ENCODE measurements around the gene RNF187. TPM values are rescaled to one million over a fixed set of nuclear protein-coding genes. Genes with fewer than 3 reads are reported as not detected.

RNF187 gene
- total RNA-seq, 2 experiments from 2014 or later: 121 to 127 TPM

DNA sequence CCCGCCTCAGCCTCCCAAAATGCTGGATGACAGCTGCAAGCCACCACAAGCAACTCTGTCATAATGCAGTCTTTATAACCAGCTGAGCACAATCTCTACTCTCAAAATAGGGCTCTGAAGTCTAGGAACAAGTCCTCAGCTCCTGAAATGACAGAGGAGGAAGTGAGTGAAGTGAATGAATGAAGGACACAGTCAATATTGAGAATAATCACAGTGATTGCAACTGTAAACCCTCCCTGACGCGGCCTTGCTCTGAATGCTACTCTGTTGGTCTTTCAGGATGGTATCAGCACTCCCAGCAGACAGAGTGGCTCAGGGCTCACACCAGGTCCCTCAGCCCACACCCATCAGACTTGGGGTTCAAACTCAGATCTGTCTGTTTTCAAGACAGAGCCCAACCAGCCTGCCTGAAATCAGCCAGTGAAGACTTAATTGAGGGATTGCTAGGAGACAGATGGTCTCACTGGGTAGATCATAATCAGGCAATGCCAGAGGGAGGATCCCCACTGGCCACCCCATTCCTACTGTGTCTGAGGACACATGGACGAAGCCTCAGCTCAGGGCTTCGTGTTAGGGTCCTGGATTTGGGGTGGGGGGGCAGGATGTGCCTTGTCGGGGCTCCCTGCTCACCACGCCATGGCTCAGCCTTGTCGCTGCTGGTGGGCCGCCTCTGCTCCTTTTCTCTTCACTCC is 20.9 kb downstream of the RNF187 start:
- Mint-ChIP-seq H3K27me3 (peaks cover 30% of the 10 kb centered on the region), H3K27ac (no peak overlapping the region), H3K4me3 (no peak overlapping the region), H3K36me3 (ENCODE audit: low read depth) (no peaks in the 10 kb centered on the region), H3K4me1 (peaks cover 20% of the 10 kb centered on the region), H3K9me3 (no peaks in the 10 kb centered on the region)
- DNase-seq: no peak
- ChIA-PET POLR2A (interaction anchor here (1.1 kb wide), 1 partner anchor 51 kb away, joined by 4 read pairs; no protein-coding TSS in a partner anchor), CTCF (no interaction called here)

DNA sequence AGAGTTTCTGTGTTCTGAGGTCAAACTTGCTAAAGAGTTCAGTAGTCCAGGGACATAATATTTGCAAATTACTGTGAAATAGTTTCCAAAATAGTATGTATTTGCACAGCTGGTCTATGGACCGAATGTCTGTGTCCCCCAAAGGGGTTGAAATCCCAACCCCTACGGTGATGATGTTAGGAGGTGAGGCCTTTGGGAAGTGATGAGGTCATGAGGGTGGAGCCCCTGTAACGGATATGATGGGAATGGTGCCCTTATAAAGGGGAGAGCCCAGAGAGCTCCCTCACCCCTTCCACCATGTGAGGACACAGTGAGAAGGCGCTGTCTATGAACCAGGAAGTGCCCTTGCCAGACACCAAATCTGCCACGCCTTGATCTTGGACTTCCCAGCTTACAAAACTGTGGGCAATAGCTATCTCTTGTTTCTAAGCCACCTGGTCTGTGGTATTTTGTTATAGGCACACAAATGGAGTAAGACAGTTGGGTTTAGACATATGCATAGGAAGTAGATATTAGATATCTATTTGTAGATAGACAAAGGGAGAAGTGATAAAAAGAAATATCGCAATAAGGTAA is 21.7 kb downstream of the RNF187 start:
- H3K4me1 Mint-ChIP-seq: peaks cover 27% of the 10 kb centered on the region
- no peak for DNase-seq
- H3K27me3 Mint-ChIP-seq: peaks cover 30% of the 10 kb centered on the region
- no peak overlapping the region for H3K27ac Mint-ChIP-seq
- no peaks in the 10 kb centered on the region for H3K9me3 Mint-ChIP-seq
- no peak overlapping the region for H3K4me3 Mint-ChIP-seq
- CTCF ChIA-PET: interaction anchor here (1.3 kb wide), 1 partner anchor 8 kb away, joined by 3 read pairs; no protein-coding TSS in a partner anchor
- no peaks in the 10 kb centered on the region for H3K36me3 Mint-ChIP-seq (ENCODE audit: low read depth)
- POLR2A ChIA-PET: interaction anchor here (1.1 kb wide), 1 partner anchor 52 kb away, joined by 4 read pairs; no protein-coding TSS in a partner anchor

DNA sequence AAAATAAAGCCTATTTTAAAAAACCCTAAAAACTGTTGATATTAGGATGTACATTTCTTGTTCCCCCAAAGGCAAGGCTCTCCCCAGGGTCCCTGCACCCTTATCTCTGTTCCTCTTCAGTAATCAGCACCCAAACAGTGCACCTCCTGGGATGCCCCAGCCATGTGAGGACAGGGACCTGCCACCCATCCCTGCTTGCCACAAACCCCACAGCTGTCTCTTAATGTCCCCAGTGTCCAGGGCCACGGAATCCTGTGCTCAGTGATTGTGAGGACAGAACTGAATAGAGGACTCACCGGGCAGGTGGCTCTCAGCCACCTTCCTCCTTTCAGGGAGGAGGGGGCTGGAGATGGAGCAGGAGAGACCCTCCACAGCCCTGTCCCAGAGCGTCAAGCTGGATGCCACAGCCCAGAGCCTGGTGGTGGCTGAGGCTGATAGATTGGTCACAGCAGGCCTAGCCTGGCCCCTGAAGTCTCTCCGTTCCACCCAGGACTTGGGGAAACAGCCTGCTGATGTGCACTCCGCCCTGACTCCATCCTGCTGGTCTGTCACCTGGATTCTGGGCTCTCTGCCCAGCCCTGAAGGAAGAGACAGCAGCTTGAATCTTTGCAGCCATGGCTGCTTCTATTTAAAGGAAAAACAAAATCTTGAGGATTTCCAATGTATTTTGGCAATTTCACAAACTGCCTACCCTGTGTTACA is 23.1 kb downstream of the RNF187 start:
- H3K27me3 Mint-ChIP-seq: peaks cover 33% of the 10 kb centered on the region
- H3K4me3 Mint-ChIP-seq: no peak overlapping the region
- H3K27ac Mint-ChIP-seq: no peak overlapping the region
- no peaks in the 10 kb centered on the region for H3K36me3 Mint-ChIP-seq (ENCODE audit: low read depth)
- no peaks in the 10 kb centered on the region for H3K9me3 Mint-ChIP-seq
- ChIA-PET CTCF (no interaction called here), POLR2A (no interaction called here)
- no peak for DNase-seq
- peaks cover 28% of the 10 kb centered on the region for H3K4me1 Mint-ChIP-seq

DNA sequence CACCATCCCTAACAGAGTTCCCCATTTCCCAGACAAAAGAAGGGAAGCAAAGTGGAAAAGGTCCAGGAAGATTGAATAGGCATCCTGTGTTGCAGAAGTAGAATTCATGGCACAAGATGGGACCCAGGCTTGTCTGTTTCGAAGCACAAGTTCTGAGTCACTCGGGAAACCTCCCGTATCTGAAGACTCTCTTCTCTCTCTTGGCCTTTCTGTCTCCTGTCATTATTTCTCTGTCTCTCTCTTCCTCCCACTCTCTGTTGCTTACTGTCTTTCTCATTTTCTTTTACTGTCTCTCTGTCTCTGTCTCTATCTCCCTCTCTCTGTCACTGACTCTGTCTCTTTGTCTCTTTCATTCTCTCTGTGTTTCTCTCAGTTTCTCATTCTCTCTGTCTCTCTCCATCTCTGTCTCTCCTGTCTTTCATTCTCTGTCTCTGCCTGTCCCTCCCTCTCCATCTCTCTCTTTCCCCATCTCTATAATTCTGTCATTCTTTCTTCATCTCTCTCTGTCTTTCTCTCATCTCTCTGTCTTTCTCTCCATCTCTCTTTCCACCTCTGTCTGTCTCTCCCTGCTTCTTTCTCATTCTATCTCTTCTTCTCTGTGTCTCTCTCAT is 23.7 kb downstream of the RNF187 start:
- Mint-ChIP-seq H3K27ac (no peak overlapping the region), H3K27me3 (peaks cover 40% of the 10 kb centered on the region), H3K4me1 (peaks cover 28% of the 10 kb centered on the region), H3K9me3 (no peaks in the 10 kb centered on the region), H3K36me3 (ENCODE audit: low read depth) (no peaks in the 10 kb centered on the region), H3K4me3 (no peak overlapping the region)
- ChIA-PET CTCF (no interaction called here), POLR2A (no interaction called here)
- no peak for DNase-seq

DNA sequence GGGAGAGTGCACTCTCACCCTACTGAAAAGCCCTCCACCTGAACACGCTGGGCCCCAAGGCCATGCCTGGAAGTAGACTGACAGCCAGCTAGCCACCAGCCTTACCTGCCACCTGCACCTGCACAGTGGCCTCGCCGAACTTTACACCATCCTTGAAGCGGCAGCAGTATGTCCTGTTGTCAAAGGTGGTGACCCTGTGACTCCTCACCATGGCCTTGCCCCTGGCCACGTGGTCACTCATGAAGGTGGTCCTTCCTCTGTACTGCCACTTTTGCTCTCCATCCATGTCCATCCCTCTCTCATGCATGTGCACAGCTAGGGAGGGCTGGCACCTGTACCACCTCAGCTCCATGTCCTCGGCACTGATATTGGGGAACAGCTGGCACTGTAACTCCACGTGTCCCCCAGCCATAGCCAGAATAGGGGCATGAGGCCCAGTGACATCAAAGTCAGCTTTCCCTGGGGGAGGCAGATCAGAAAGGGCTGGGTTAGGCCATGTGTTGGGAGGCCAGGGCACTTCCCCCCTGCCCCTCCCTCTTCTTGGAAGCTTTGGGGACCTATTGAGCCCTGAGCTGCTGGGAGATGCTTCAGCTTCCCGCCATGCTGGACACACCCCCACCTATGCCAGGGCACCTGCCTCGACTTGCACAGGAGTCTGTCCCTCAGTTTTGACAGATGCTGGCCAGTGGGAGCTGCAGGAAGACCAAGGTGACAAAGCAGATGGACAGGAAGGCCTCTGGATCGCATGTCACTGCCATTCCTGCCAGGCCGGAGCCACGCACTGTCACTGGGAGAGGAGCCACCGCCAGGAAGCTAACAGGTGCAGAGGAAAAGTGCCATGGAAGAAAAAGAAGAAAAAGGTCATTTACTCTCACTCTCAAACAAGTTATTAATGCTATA is 24.6 kb downstream of the RNF187 start:
- DNase-seq: no peak
- ChIA-PET CTCF (no interaction called here), POLR2A (interaction anchor here (1.7 to 2.0 kb wide), 2 partner anchors 11 to 53 kb away, joined by 5 to 6 read pairs; a partner anchor contains a TSS)
- peaks cover 28% of the 10 kb centered on the region for H3K4me1 Mint-ChIP-seq
- no peak overlapping the region for H3K4me3 Mint-ChIP-seq
- peaks cover 42% of the 10 kb centered on the region for H3K27me3 Mint-ChIP-seq
- H3K9me3 Mint-ChIP-seq: no peaks in the 10 kb centered on the region
- H3K36me3 Mint-ChIP-seq (ENCODE audit: low read depth): no peaks in the 10 kb centered on the region
- H3K27ac Mint-ChIP-seq: no peak overlapping the region

DNA sequence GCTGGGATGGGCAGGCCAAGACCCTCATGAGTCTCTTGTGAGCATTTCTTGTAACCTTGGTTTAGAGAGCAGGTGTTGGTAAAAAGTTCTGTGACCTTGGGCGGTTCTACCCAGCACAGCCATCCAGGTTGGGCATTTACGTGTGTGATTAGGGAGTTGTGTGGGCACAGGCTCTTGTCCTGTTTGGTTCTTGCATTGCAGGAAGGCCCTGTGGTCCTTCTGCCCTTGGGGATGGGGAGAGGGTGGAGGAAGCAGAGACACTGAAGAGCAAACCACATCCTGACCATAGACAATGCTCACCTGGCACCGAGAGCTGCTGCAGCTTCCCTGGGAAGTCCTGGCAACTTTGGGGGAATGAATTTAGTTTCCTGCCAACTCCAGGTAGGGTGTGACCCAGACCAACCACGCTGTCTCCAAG is 25.6 kb downstream of the RNF187 start:
- Mint-ChIP-seq H3K4me1 (peaks cover 28% of the 10 kb centered on the region), H3K9me3 (no peaks in the 10 kb centered on the region), H3K27ac (no peak overlapping the region), H3K27me3 (peaks cover 48% of the 10 kb centered on the region), H3K4me3 (no peak overlapping the region), H3K36me3 (ENCODE audit: low read depth) (no peaks in the 10 kb centered on the region)
- DNase-seq: no peak
- POLR2A ChIA-PET: interaction anchor here (1.1 to 2.0 kb wide), 3 partner anchors 12 to 54 kb away, joined by 3 to 6 read pairs (median 5); a partner anchor contains a TSS
- CTCF ChIA-PET: interaction anchor here (1.6 to 1.7 kb wide), 2 partner anchors 41 to 49 kb away, joined by 5 to 6 read pairs; no protein-coding TSS in a partner anchor

DNA sequence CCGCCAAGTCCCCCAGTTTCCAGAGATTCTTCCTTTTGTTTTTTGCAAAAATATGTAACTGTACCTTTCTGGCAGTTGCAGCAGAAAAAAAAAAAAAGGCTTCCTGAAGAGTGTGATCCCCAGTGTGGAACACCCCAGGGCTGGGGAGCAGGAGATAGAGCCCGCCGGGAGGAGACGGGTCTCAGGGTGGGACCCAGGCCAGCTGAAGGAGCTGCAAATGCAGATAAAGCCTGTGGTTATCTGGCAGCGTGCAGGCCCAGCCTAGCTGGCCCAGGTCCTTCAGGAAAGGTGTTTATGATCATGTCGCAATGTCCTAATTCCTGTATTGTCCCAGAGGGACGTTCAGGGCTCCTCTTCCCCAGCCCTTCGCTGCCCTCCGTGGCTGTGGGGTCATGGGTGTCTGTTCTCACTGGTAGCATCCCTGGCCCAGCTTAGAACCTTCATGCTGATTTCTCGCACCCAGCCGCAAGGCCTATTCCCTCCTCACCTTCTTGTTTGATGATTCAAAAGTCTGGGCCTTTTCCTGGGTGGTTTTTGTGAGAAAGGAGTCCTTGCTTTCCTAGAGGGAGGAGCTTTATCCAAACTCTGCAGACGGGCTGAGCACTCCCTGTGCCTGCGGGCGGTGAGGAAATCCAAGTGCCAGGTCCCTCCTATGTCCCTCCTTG is 26.2 kb downstream of the RNF187 start:
- CTCF ChIA-PET: interaction anchor here (1.3 to 2.2 kb wide), 4 partner anchors 12 to 382 kb away, joined by 3 to 9 read pairs (median 6); no protein-coding TSS in a partner anchor
- Mint-ChIP-seq H3K9me3 (no peaks in the 10 kb centered on the region), H3K4me1 (peaks cover 28% of the 10 kb centered on the region), H3K27ac (no peak overlapping the region), H3K4me3 (no peak overlapping the region), H3K36me3 (ENCODE audit: low read depth) (no peaks in the 10 kb centered on the region), H3K27me3 (peaks cover 48% of the 10 kb centered on the region)
- no peak for DNase-seq
- POLR2A ChIA-PET: interaction anchor here (1.0 to 2.1 kb wide), 5 partner anchors 12 to 56 kb away, joined by 3 to 6 read pairs (median 5); a partner anchor contains a TSS

DNA sequence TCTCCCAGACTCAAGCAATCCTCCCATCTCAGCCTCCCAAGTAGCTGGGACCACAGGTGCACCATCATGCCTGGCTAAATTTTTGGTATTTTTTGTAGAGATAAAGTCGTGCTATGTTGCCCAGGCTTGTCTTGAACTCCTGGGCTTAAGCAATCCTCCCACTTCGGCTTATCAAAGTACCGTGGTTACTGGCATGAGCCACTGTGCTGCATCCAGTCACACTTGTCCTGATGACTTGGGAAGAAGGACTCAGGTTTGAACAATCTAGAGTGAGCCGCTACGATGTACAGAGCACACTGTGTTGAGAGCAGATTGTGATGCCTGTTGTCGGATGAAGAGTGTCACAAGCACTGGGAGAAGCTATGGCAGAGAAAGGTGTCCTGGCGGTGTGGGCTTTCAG is 27.2 kb downstream of the RNF187 start:
- ChIA-PET CTCF (interaction anchor here (0.9 to 2.2 kb wide), 5 partner anchors 13 to 383 kb away, joined by 3 to 9 read pairs (median 5); no protein-coding TSS in a partner anchor), POLR2A (interaction anchor here (1.0 to 2.1 kb wide), 3 partner anchors 48 to 57 kb away, joined by 3 to 6 read pairs (median 5); no protein-coding TSS in a partner anchor)
- Mint-ChIP-seq H3K9me3 (no peaks in the 10 kb centered on the region), H3K27me3 (peaks cover 50% of the 10 kb centered on the region), H3K4me1 (peaks cover 23% of the 10 kb centered on the region), H3K27ac (no peak overlapping the region), H3K36me3 (ENCODE audit: low read depth) (no peaks in the 10 kb centered on the region), H3K4me3 (no peak overlapping the region)
- DNase-seq: no peak

DNA sequence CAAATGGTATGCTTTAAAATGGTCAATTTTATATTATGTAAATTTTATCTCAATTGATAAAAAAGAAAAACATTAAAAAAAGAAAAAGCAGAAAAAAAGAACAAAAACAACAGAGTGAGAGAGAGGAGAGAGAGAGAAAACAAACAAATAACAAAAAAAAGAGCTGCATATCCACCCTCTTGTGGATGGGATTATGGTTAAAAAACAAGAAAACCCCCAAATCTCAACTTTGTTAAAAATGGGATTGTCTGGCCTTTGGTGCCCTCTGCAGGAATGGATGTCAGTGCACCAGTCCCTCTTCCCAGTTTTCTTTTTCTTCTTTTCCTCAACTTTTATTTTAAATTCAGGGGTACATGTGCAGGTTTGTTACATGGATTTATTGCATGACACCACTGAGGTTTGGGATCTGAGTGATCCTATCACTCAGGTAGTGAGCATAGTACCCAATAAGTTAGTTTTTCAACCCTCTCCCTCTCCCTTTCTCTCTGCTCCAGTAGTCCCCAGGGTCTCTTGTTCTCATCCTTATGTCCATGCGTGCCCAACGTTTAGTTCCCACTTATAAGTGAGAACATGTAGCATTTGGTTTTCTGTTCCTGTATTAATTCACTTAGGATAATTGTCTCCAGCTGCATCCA is 28.1 kb downstream of the RNF187 start:
- DNase-seq: peak; percentile 29
- POLR2A ChIA-PET: interaction anchor here (1.0 to 2.1 kb wide), 3 partner anchors 49 to 58 kb away, joined by 3 to 6 read pairs (median 5); no protein-coding TSS in a partner anchor
- H3K36me3 Mint-ChIP-seq (ENCODE audit: low read depth): no peaks in the 10 kb centered on the region
- no peaks in the 10 kb centered on the region for H3K9me3 Mint-ChIP-seq
- H3K27me3 Mint-ChIP-seq: peaks cover 52% of the 10 kb centered on the region
- peaks cover 21% of the 10 kb centered on the region for H3K4me1 Mint-ChIP-seq
- H3K27ac Mint-ChIP-seq: no peak overlapping the region
- H3K4me3 Mint-ChIP-seq: no peak overlapping the region
- CTCF ChIA-PET: interaction anchor here (2.2 kb wide), 2 partner anchors 14 to 43 kb away, joined by 8 to 9 read pairs; no protein-coding TSS in a partner anchor

DNA sequence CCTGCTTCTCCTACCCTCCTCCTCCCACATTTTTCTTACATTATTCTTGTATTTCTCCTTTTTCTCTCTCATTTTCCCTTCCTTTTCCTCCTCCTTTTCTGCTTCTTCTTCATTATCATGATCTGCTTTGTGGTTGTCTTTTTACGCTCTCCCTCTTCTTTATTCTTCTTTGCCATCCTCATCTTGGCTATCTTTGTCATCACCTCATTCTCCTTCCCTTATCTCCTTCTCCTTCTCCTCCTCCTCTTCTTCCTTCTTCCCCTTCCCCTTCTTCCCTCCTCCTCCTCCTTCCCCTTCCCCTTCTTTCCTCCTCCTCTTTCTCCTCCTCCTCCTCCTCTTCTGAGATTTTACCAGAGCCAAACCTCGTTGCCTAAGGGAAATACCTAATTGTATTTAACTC is 30.5 kb downstream of the RNF187 start:
- POLR2A ChIA-PET: no interaction called here
- CTCF ChIA-PET: interaction anchor here (2.0 kb wide), 1 partner anchor 17 kb away, joined by 4 read pairs; no protein-coding TSS in a partner anchor
- peaks cover 12% of the 10 kb centered on the region for H3K4me1 Mint-ChIP-seq

DNA sequence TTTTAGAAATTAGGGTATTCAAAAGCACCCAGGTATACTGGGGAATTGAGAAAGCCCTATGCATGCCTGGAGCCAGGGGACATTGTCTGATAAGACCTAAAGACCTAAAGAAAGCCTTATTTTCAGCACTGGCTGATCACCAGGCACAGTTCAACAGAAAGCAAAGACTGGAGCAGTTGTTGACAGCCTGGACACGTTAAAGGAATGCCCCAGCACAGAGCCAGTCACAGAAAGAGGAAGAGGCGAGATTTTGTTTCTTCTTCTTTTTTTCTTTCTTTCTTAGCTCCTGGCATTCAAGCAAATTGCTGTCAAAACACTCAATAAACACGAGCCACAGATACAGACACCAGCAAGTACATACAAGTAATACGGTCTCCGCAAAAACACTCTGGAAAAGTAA is 40.4 kb downstream of the RNF187 start:
- DNase-seq: no peak
- ChIA-PET CTCF (no interaction called here), POLR2A (interaction anchor here (0.6 kb wide), 1 partner anchor 126 kb away, joined by 4 read pairs; no protein-coding TSS in a partner anchor)
- Mint-ChIP-seq H3K27me3 (peaks cover 12% of the 10 kb centered on the region), H3K4me3 (no peak overlapping the region), H3K9me3 (peaks cover 2% of the 10 kb centered on the region), H3K4me1 (peaks cover 2% of the 10 kb centered on the region), H3K36me3 (ENCODE audit: low read depth) (no peaks in the 10 kb centered on the region), H3K27ac (no peak overlapping the region)

More for the DNA sequence above, 30.5 kb downstream of the RNF187 start:
- Mint-ChIP-seq H3K27me3 (peaks cover 42% of the 10 kb centered on the region), H3K9me3 (no peaks in the 10 kb centered on the region), H3K36me3 (ENCODE audit: low read depth) (no peaks in the 10 kb centered on the region), H3K27ac (no peak overlapping the region), H3K4me3 (no peak overlapping the region)
- no peak for DNase-seq

Data from activated CD4-positive, alpha-beta memory T cell treated with anti-CD3 and anti-CD28 coated beads, Interleukin-2, amount 10 ng/mL, durations not matched to agents 7 days and 5 days (primary cell).